HepG2 (cell line): ENCODE results near the gene POP5. TPM values are rescaled to one million over a fixed set of nuclear protein-coding genes. Genes with fewer than 3 reads are reported as not detected.

Experiments
- CC2D1A ChIP-seq: sonication (generic); formaldehyde crosslinking; IDR thresholded peaks from 2 replicates; pipeline ENCODE4 v1.8.1; 2023; ENCODE audit warnings: mild to moderate bottlenecking, missing genetic modification reagents
- CREB3 ChIP-seq: sonication (generic); formaldehyde crosslinking; IDR thresholded peaks from 2 replicates; pipeline ENCODE4 v1.5.0; 2020; ENCODE audit warnings: missing genetic modification reagents
- DMAP1 ChIP-seq: IDR thresholded peaks from 2 replicates; pipeline ENCODE4 v1.6.1; 2016
- EHMT2 ChIP-seq: fragments of 200-600 bp; sonication (generic); IDR thresholded peaks from 2 replicates; pipeline ENCODE4 v1.7.0; 2017; ENCODE audit warnings: antibody characterized with exemption, low read depth, low read length, borderline replicate concordance
- FLYWCH1 ChIP-seq: sonication (generic); formaldehyde crosslinking; IDR thresholded peaks from 2 replicates; pipeline ENCODE4 v1.8.1; 2023; ENCODE audit warnings: mild to moderate bottlenecking, missing genetic modification reagents
- RFX5 ChIP-seq: IDR thresholded peaks from 2 replicates; pipeline ENCODE4 v1.6.1; 2011; ENCODE audit warnings: low read depth, low read length, improper control_type of control experiment
- SALL1 ChIP-seq: sonication (generic); formaldehyde crosslinking; IDR thresholded peaks from 2 replicates; pipeline ENCODE4 v1.8.0; 2022; ENCODE audit warnings: mild to moderate bottlenecking, missing genetic modification reagents
- SETDB1 ChIP-seq: sonication (generic); formaldehyde crosslinking; IDR thresholded peaks from 2 replicates; pipeline ENCODE4 v1.5.1; 2020; ENCODE audit warnings: missing genetic modification reagents, mild to moderate bottlenecking, borderline replicate concordance
- SIX4 ChIP-seq: sonication (generic); formaldehyde crosslinking; IDR thresholded peaks from 2 replicates; pipeline ENCODE4 v1.4.0; 2020; ENCODE audit warnings: missing genetic modification reagents
- ZFP36 ChIP-seq: fragments of 150-350 bp; IDR thresholded peaks from 2 replicates; pipeline ENCODE4 v1.6.1; 2018; ENCODE audit warnings: borderline replicate concordance, low read length, low read depth; ENCODE audit not compliant: partially characterized antibody
- ZNF33B ChIP-seq: sonication (generic); formaldehyde crosslinking; IDR thresholded peaks from 2 replicates; pipeline ENCODE4 v1.5.1; 2020; ENCODE audit warnings: mild to moderate bottlenecking, missing genetic modification reagents
- ZNF557 ChIP-seq: sonication (generic); formaldehyde crosslinking; IDR thresholded peaks from 2 replicates; pipeline ENCODE4 v1.4.0; 2020; ENCODE audit warnings: missing genetic modification reagents
- ZNF841 ChIP-seq: sonication (generic); formaldehyde crosslinking; IDR thresholded peaks from 2 replicates; pipeline ENCODE4 v1.8.1; 2023; ENCODE audit warnings: missing genetic modification reagents, borderline replicate concordance
- ZSCAN9 ChIP-seq: IDR thresholded peaks from 2 replicates; pipeline ENCODE4 v1.6.1; 2016; ENCODE audit warnings: borderline replicate concordance
- ZZZ3 ChIP-seq: sonication (generic); formaldehyde crosslinking; IDR thresholded peaks from 2 replicates; pipeline ENCODE4 v1.4.0; 2020; ENCODE audit warnings: missing genetic modification reagents, mild to moderate bottlenecking, borderline replicate concordance
- polyA plus RNA-seq, 8 experiments: library from polyadenylated mRNA; depleted of rRNA in 3 of 8; stranded (reverse) in 7 of 8; unstranded in 1 of 8; fragments of >200 nt; fragmentation: Illumina TruSeq in 4 of 8; extraction: Trizol in 4 of 8; gene quantifications; 2 replicates each; pipeline versions ENCODE4 v1.2.1 to v1.2.3, GENCODE V29; 2011 to 2016; ENCODE audit warnings: low read depth in 4 of 8, missing spikeins in 1 of 8, mixed read lengths in 1 of 8; ENCODE audit not compliant: insufficient read depth in 1 of 8
- total RNA-seq, 5 experiments: library from RNA; depleted of rRNA; stranded (reverse); fragments of >200 nt; fragmentation: Illumina TruSeq; extraction: Trizol; gene quantifications; 2 replicates each; pipeline ENCODE4 v1.2.3, GENCODE V29; 2016; ENCODE audit warnings: low read depth in 1 of 5
- TF ChIP-seq, protein P1 (sequence below): sonication (generic); formaldehyde crosslinking; IDR thresholded peaks from 2 replicates; pipeline ENCODE4 v1.5.0; 2020; ENCODE audit warnings: missing genetic modification reagents, mild to moderate bottlenecking, borderline replicate concordance
- TF ChIP-seq, protein P2 (sequence below): sonication (generic); formaldehyde crosslinking; IDR thresholded peaks from 2 replicates; pipeline ENCODE4 v1.4.0; 2020; ENCODE audit warnings: missing genetic modification reagents
- TF ChIP-seq, protein P3 (sequence below): sonication (generic); formaldehyde crosslinking; IDR thresholded peaks from 2 replicates; pipeline ENCODE4 v1.4.0; 2020; ENCODE audit warnings: missing genetic modification reagents, borderline replicate concordance

Gene POP5
- total and polyA plus RNA-seq, 2 of the 13 experiments (the other 11 are each of a cell fraction or from before 2014, with no cell fraction given), result 45.6 to 61.3 TPM

DNA sequence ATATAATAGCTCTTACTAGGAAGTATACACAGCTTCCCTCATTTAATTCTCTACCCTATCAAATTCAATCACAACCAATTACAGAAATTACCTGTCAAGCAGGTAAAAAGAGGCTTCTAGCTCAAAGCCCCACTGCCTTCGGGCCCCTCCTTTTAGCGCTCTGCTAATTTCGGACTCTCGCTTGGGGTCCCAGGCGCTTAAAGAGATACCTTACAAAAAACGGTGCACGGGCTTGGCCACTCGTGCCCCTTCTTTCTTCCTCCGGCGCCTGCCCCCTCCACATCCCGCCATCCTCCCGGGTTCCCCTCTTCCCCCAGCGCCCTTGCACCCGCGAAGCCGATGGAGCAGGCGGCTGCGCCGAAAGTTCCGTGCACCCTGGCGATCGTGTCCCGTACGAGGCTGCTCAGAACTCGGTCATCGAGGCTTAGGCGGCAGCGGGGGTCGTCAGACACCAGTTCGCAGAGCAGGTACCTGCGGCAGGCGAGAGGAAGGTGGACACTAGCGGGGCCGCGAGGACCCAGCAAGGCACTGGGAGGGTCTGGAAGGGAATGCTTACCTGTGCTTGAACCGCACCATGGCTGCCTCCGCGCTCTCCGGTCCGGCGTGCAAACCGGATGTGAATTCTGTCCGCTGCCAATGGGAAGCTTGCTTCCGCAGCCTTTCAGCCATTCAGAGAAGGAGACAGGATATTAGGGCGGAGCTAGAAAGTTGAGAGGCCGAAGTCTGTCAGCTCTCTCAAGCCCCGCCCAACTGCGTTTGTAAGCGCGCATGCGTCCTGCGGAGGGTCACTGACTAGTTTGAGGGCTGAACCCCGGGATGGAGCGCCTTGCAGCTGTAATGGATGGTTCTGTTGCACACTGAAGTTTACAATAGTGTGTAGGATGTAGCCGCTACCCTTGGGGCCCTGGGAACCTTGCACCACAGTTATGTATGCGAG is at the start of gene POP5 (continued):
- no peak for TF ChIP-seq SETDB1 (CRISPR knock-in tag)
- no peak for TF ChIP-seq ZZZ3 (CRISPR knock-in tag)
- peak; percentile 76 for TF ChIP-seq SALL1 (CRISPR knock-in tag)
- no peak for TF ChIP-seq FLYWCH1 (CRISPR knock-in tag)
- no peak for TF ChIP-seq ZFP36
- TF ChIP-seq, protein P1, sequence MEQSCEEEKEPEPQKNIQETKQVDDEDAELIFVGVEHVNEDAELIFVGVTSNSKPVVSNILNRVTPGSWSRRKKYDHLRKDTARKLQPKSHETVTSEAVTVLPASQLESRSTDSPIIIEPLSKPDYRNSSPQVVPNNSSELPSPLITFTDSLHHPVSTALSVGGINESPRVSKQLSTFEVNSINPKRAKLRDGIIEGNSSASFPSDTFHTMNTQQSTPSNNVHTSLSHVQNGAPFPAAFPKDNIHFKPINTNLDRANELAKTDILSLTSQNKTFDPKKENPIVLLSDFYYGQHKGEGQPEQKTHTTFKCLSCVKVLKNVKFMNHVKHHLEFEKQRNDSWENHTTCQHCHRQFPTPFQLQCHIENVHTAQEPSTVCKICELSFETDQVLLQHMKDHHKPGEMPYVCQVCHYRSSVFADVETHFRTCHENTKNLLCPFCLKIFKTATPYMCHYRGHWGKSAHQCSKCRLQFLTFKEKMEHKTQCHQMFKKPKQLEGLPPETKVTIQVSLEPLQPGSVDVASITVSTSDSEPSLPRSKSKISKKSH (CRISPR knock-in tag), result peak; percentile 27; the same call in 1 of the 2 replicates
- TF ChIP-seq, protein P2, sequence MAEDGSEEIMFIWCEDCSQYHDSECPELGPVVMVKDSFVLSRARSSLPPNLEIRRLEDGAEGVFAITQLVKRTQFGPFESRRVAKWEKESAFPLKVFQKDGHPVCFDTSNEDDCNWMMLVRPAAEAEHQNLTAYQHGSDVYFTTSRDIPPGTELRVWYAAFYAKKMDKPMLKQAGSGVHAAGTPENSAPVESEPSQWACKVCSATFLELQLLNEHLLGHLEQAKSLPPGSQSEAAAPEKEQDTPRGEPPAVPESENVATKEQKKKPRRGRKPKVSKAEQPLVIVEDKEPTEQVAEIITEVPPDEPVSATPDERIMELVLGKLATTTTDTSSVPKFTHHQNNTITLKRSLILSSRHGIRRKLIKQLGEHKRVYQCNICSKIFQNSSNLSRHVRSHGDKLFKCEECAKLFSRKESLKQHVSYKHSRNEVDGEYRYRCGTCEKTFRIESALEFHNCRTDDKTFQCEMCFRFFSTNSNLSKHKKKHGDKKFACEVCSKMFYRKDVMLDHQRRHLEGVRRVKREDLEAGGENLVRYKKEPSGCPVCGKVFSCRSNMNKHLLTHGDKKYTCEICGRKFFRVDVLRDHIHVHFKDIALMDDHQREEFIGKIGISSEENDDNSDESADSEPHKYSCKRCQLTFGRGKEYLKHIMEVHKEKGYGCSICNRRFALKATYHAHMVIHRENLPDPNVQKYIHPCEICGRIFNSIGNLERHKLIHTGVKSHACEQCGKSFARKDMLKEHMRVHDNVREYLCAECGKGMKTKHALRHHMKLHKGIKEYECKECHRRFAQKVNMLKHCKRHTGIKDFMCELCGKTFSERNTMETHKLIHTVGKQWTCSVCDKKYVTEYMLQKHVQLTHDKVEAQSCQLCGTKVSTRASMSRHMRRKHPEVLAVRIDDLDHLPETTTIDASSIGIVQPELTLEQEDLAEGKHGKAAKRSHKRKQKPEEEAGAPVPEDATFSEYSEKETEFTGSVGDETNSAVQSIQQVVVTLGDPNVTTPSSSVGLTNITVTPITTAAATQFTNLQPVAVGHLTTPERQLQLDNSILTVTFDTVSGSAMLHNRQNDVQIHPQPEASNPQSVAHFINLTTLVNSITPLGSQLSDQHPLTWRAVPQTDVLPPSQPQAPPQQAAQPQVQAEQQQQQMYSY (CRISPR knock-in tag), result no peak
- TF ChIP-seq ZNF841, result no peak
- no peak for TF ChIP-seq SIX4 (CRISPR knock-in tag)
- 0 out of 2 replicates have a peak, but pooled peaks have one; percentile 43 for TF ChIP-seq CREB3
- no peak for TF ChIP-seq ZNF33B (CRISPR knock-in tag)
- no peak for TF ChIP-seq CC2D1A (CRISPR knock-in tag)
- TF ChIP-seq DMAP1 (CRISPR knock-in tag), result peak; percentile 69
- TF ChIP-seq ZNF557 (CRISPR knock-in tag), result no peak
- no peak for TF ChIP-seq RFX5
- no peak for TF ChIP-seq ZSCAN9 (CRISPR knock-in tag)
- TF ChIP-seq EHMT2, result no peak
- TF ChIP-seq, protein P3, sequence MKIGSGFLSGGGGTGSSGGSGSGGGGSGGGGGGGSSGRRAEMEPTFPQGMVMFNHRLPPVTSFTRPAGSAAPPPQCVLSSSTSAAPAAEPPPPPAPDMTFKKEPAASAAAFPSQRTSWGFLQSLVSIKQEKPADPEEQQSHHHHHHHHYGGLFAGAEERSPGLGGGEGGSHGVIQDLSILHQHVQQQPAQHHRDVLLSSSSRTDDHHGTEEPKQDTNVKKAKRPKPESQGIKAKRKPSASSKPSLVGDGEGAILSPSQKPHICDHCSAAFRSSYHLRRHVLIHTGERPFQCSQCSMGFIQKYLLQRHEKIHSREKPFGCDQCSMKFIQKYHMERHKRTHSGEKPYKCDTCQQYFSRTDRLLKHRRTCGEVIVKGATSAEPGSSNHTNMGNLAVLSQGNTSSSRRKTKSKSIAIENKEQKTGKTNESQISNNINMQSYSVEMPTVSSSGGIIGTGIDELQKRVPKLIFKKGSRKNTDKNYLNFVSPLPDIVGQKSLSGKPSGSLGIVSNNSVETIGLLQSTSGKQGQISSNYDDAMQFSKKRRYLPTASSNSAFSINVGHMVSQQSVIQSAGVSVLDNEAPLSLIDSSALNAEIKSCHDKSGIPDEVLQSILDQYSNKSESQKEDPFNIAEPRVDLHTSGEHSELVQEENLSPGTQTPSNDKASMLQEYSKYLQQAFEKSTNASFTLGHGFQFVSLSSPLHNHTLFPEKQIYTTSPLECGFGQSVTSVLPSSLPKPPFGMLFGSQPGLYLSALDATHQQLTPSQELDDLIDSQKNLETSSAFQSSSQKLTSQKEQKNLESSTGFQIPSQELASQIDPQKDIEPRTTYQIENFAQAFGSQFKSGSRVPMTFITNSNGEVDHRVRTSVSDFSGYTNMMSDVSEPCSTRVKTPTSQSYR (CRISPR knock-in tag), result peak; percentile 18; the same call in 1 of the 2 replicates
